ENCODE data around the gene INSL3.

- TF ChIP-seq EZH2 (IDR thresholded peaks at IDR 0.05; ENCODE audit: borderline replicate concordance, low read depth, low read length, severe bottlenecking), result no peak
- TF ChIP-seq, protein P1, sequence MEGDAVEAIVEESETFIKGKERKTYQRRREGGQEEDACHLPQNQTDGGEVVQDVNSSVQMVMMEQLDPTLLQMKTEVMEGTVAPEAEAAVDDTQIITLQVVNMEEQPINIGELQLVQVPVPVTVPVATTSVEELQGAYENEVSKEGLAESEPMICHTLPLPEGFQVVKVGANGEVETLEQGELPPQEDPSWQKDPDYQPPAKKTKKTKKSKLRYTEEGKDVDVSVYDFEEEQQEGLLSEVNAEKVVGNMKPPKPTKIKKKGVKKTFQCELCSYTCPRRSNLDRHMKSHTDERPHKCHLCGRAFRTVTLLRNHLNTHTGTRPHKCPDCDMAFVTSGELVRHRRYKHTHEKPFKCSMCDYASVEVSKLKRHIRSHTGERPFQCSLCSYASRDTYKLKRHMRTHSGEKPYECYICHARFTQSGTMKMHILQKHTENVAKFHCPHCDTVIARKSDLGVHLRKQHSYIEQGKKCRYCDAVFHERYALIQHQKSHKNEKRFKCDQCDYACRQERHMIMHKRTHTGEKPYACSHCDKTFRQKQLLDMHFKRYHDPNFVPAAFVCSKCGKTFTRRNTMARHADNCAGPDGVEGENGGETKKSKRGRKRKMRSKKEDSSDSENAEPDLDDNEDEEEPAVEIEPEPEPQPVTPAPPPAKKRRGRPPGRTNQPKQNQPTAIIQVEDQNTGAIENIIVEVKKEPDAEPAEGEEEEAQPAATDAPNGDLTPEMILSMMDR (IDR thresholded peaks at IDR 0.05; ENCODE audit: borderline replicate concordance, extremely low read depth, low read length, poor library complexity, severe bottlenecking), result no peak
Observed at GRCh38 chr19:17780781-17781180, 40.5 kb downstream of the INSL3 start.

Data from DND-41 (cell line).